Measurements from ENCODE around the gene AAGAB. TPM values are rescaled to one million over a fixed set of nuclear protein-coding genes. Genes with fewer than 3 reads are reported as not detected.

The AAGAB gene
- total RNA-seq, 2 donors from 2014 or later, result 51.7 to 65.0 TPM

GRCh38 chr15:67197364-67197695 is 57.1 kb downstream of the AAGAB start:
- Mint-ChIP-seq H3K36me3 (ENCODE audit: insufficient read depth in 2 of 2) (peaks cover 11 to 12% of the 10 kb centered on the region in 2 donors), H3K9me3 (no peaks in the 10 kb centered on the region), H3K4me3 (no peak overlapping the region), H3K27ac (peak overlapping the region; percentile 26), H3K4me1 (ENCODE audit: low read depth) (peaks cover 12% of the 10 kb centered on the region), H3K27me3 (ENCODE audit: low read depth) (no peaks in the 10 kb centered on the region)
- ATAC-seq (replicated peaks in 1 of 2) (peak in 1 of 2 donors; percentile 2), DNase-seq (no peak)

DNA sequence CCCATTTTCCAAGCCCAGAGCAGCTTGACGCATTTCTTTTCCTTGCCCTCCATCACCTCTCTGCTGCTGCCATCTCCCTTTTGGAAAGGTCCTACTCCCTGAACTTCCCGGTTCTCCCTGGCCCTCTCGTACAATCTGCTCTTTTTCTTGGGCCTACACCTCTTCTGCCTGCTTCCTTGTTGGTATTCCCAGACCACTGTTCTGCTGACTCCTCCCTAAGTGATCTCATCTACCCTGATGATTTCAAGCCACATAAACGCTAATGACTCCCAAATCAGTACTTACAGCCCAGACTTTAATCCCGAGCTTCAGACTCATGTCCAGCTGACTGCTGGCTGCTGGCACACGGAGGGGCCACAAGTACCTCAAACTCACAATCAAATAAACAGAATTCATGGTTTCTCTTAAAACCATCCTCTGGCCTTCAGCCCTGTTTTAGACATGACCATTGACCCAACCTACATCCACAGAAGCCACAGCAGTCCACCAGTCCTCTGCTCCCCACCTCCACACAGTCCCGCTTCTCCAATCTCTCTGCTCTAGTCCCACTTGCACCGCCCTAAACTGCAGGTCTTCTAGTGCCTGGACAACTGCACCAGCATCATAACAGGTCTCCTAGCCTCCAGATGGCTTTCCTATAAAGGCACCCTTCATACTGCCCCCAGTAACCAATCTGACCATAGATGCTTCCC is 57.6 kb downstream of the AAGAB start:
- H3K4me3 Mint-ChIP-seq, result no peak overlapping the region
- peak overlapping the region; percentile 36 for H3K27ac Mint-ChIP-seq
- DNase-seq (no peak), ATAC-seq (replicated peaks in 1 of 2) (peak in 1 of 2 donors; percentile 14)
- H3K4me1 Mint-ChIP-seq (ENCODE audit: low read depth), result peaks cover 17% of the 10 kb centered on the region
- H3K27me3 Mint-ChIP-seq (ENCODE audit: low read depth), result no peaks in the 10 kb centered on the region
- no peaks in the 10 kb centered on the region for H3K9me3 Mint-ChIP-seq
- H3K36me3 Mint-ChIP-seq (ENCODE audit: insufficient read depth in 2 of 2), result peaks cover 11 to 12% of the 10 kb centered on the region in 2 donors

GRCh38 chr15:67196222-67196621 is 58.2 kb downstream of the AAGAB start:
- Mint-ChIP-seq H3K27ac (peak overlapping the region; percentile 36), H3K4me1 (ENCODE audit: low read depth) (peaks cover 19% of the 10 kb centered on the region), H3K4me3 (no peak overlapping the region), H3K36me3 (ENCODE audit: insufficient read depth in 2 of 2) (peaks cover 9 to 11% of the 10 kb centered on the region in 2 donors), H3K27me3 (ENCODE audit: low read depth) (no peaks in the 10 kb centered on the region), H3K9me3 (no peaks in the 10 kb centered on the region)
- ATAC-seq (replicated peaks in 1 of 2) (no peak), DNase-seq (no peak)

GRCh38 chr15:67195305-67195704 is 59.2 kb downstream of the AAGAB start:
- no peak for DNase-seq
- no peak for ATAC-seq (replicated peaks in 1 of 2)
- peaks cover 11% of the 10 kb centered on the region in 2 donors for H3K36me3 Mint-ChIP-seq (ENCODE audit: insufficient read depth in 2 of 2)
- H3K4me3 Mint-ChIP-seq, result no peak overlapping the region
- peak overlapping the region; percentile 36 for H3K27ac Mint-ChIP-seq
- no peaks in the 10 kb centered on the region for H3K9me3 Mint-ChIP-seq
- H3K4me1 Mint-ChIP-seq (ENCODE audit: low read depth), result peaks cover 19% of the 10 kb centered on the region
- no peaks in the 10 kb centered on the region for H3K27me3 Mint-ChIP-seq (ENCODE audit: low read depth)

- H3K4me3 Mint-ChIP-seq, result no peak overlapping the region
- peaks cover 11% of the 10 kb centered on the region in 2 donors for H3K36me3 Mint-ChIP-seq (ENCODE audit: insufficient read depth in 2 of 2)
- no peak overlapping the region for H3K27ac Mint-ChIP-seq
- DNase-seq, result no peak
- H3K27me3 Mint-ChIP-seq (ENCODE audit: low read depth), result no peaks in the 10 kb centered on the region
- no peaks in the 10 kb centered on the region for H3K9me3 Mint-ChIP-seq
- ATAC-seq (replicated peaks in 1 of 2), result no peak
- H3K4me1 Mint-ChIP-seq (ENCODE audit: low read depth), result peaks cover 19% of the 10 kb centered on the region
Observed at GRCh38 chr15:67194171-67195114, 60.0 kb downstream of the AAGAB start.

- H3K27ac Mint-ChIP-seq, result peak overlapping the region; percentile 11
- H3K36me3 Mint-ChIP-seq (ENCODE audit: insufficient read depth in 2 of 2), result peaks cover 12 to 16% of the 10 kb centered on the region in 2 donors
- H3K9me3 Mint-ChIP-seq, result no peaks in the 10 kb centered on the region
- peaks cover 15% of the 10 kb centered on the region for H3K4me1 Mint-ChIP-seq (ENCODE audit: low read depth)
- DNase-seq (no peak), ATAC-seq (replicated peaks in 1 of 2) (no peak)
- no peaks in the 10 kb centered on the region for H3K27me3 Mint-ChIP-seq (ENCODE audit: low read depth)
- H3K4me3 Mint-ChIP-seq, result no peak overlapping the region
Observed at GRCh38 chr15:67193223-67193990, 61.1 kb downstream of the AAGAB start.

GRCh38 chr15:67192185-67192820 is 62.2 kb downstream of the AAGAB start:
- DNase-seq (no peak), ATAC-seq (replicated peaks in 1 of 2) (peak in 1 of 2 donors; percentile 47)
- Mint-ChIP-seq H3K36me3 (ENCODE audit: insufficient read depth in 2 of 2) (peaks cover 10 to 18% of the 10 kb centered on the region in 2 donors), H3K27me3 (ENCODE audit: low read depth) (no peaks in the 10 kb centered on the region), H3K9me3 (no peaks in the 10 kb centered on the region), H3K4me3 (no peak overlapping the region), H3K4me1 (ENCODE audit: low read depth) (peaks cover 10% of the 10 kb centered on the region), H3K27ac (peak overlapping the region; percentile 84)

DNA sequence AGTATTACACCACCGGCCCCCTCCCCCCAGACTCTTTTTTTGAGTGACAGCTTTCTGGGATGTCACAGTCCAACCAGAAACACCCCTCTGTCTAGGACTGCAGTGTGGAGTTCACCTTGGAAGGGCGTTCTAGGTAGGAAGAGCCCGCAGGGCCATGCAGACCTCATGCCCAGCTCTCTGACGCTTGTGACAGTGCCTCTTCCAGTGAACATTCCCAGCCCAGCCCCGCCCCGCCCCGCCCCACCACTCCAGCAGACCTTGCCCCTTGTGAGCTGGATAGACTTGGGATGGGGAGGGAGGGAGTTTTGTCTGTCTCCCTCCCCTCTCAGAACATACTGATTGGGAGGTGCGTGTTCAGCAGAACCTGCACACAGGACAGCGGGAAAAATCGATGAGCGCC is 63.6 kb downstream of the AAGAB start:
- no peak overlapping the region for H3K4me3 Mint-ChIP-seq
- no peaks in the 10 kb centered on the region for H3K9me3 Mint-ChIP-seq
- no peaks in the 10 kb centered on the region for H3K27me3 Mint-ChIP-seq (ENCODE audit: low read depth)
- DNase-seq (no peak), ATAC-seq (replicated peaks in 1 of 2) (no peak)
- H3K27ac Mint-ChIP-seq, result peak overlapping the region; percentile 39
- H3K4me1 Mint-ChIP-seq (ENCODE audit: low read depth), result peaks cover 19% of the 10 kb centered on the region
- H3K36me3 Mint-ChIP-seq (ENCODE audit: insufficient read depth in 2 of 2), result peaks cover 7 to 15% of the 10 kb centered on the region in 2 donors

GRCh38 chr15:67190326-67190725 is 64.1 kb downstream of the AAGAB start:
- no peak for DNase-seq
- H3K27ac Mint-ChIP-seq, result no peak overlapping the region
- no peaks in the 10 kb centered on the region for H3K9me3 Mint-ChIP-seq
- peaks cover 24% of the 10 kb centered on the region for H3K4me1 Mint-ChIP-seq (ENCODE audit: low read depth)
- peaks cover 7 to 15% of the 10 kb centered on the region in 2 donors for H3K36me3 Mint-ChIP-seq (ENCODE audit: insufficient read depth in 2 of 2)
- ATAC-seq (replicated peaks in 1 of 2), result no peak
- H3K4me3 Mint-ChIP-seq, result no peak overlapping the region
- no peaks in the 10 kb centered on the region for H3K27me3 Mint-ChIP-seq (ENCODE audit: low read depth)

- Mint-ChIP-seq H3K27ac (no peak overlapping the region), H3K27me3 (ENCODE audit: low read depth) (no peaks in the 10 kb centered on the region), H3K4me1 (ENCODE audit: low read depth) (peaks cover 29% of the 10 kb centered on the region), H3K9me3 (no peaks in the 10 kb centered on the region), H3K36me3 (ENCODE audit: insufficient read depth in 2 of 2) (peaks cover 9 to 15% of the 10 kb centered on the region in 2 donors), H3K4me3 (no peak overlapping the region)
- no peak for DNase-seq
- no peak for ATAC-seq (replicated peaks in 1 of 2)
Observed at GRCh38 chr15:67189326-67190051, 65.0 kb downstream of the AAGAB start.

GRCh38 chr15:67188551-67189218 is 65.8 kb downstream of the AAGAB start:
- Mint-ChIP-seq H3K27ac (no peak overlapping the region), H3K4me1 (ENCODE audit: low read depth) (peaks cover 29% of the 10 kb centered on the region), H3K4me3 (no peak overlapping the region), H3K27me3 (ENCODE audit: low read depth) (no peaks in the 10 kb centered on the region), H3K9me3 (no peaks in the 10 kb centered on the region), H3K36me3 (ENCODE audit: insufficient read depth in 2 of 2) (peaks cover 8 to 15% of the 10 kb centered on the region in 2 donors)
- no peak for DNase-seq
- no peak for ATAC-seq (replicated peaks in 1 of 2)

All from activated T-cell treated with anti-CD3 and anti-CD28 coated beads, Interleukin-2, amount 50 U/mL, for 72 hours (primary cell).